GM21576 (cell line): ENCODE results near the gene LDB2.

Experiments used
- ATAC-seq: cut with Tn5 transposase; IDR thresholded peaks from one replicate; pipeline ENCODE4 v1.9.1; 2021; ENCODE audit warnings: mild to moderate bottlenecking, moderate library complexity; ENCODE audit not compliant: unreplicated experiment

Gene LDB2

DNA sequence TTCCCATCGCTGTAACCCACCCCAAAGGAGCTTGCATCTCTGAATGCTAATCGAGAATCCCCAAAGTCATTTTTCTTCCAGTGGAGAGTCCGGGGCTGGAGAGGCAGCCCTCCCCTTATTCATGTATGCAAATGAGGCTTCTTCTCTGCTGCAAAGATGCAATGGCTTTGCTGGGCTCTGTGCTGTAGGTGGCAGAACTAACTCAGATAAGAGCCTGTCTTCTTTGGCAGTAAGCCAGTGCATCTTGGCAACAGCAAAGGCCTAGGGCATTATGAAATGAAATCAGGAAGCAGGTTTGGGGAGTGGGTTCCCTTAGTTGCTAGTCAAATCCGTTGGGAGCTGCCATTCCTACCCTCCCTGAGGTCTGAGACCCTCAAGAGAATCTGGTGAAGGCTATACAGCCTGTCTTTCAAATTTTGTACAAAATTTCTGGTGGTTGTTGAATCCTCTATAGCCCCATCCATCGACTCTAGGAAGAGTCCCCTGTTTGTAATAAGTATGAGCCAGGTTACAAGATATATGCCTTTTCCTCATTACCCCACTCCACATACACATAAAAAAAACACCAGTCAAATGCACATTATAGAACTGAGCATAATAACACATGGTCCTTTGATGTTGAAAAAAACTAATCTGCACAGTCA is 381.5 kb downstream of the LDB2 start:
- ATAC-seq = no peak

DNA sequence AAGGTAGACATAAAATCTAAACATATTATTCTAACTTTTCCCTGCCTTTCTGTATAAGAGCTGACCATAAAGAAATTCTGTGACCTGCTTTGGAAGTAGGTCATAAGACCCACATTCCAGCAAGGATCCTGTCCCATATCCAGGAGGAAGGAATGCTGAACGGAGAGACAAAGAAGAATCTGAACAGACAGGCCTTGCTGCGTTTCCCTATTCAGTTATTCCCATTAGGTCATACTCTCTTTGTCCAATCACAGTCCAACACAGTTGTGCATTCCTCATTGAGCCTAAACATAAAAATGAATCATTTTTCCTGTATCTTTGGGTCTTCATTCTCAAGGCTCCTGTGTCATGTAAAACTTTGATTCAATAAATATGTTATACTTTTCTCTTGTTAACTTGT is 384.6 kb downstream of the LDB2 start:
- ATAC-seq = no peak

DNA sequence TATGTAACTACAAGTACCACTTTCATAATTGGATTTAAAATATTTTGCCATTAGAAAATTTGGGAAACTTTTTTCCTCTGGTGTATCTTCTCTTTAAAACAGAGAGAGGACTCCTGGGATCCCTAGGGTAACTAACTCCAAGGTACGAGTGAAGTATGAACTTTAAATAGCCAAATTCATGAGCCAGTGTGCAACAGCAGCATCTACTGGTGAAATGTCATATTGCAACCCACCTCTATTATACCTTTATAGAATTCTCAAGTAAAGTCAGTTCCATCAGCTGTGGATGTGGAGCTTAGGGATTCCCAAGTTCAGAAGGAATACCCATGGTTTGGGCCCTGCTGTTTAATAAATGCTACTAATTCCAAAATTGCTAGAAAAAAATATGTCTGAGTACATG is 389.5 kb downstream of the LDB2 start:
- no peak for ATAC-seq

DNA sequence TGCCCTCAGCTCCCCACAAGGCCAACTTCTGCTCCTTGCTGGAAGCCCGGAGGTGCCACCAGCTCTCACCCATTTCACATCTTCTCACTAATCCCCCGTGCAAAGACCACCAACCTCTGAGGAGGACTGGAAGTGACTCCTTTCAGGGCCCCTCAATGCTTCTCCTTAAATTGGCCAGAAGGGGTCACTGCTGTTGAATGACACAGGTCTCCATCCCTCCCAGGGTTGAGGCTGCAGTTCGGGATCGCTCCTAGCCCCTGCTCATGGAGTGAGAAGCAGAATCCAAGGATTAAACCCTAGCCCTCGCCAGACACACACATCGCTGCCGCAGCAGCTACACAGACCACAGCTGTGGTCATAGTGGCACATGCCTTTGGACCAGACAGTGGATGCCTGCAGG is 392.7 kb downstream of the LDB2 start:
- no peak for ATAC-seq

DNA sequence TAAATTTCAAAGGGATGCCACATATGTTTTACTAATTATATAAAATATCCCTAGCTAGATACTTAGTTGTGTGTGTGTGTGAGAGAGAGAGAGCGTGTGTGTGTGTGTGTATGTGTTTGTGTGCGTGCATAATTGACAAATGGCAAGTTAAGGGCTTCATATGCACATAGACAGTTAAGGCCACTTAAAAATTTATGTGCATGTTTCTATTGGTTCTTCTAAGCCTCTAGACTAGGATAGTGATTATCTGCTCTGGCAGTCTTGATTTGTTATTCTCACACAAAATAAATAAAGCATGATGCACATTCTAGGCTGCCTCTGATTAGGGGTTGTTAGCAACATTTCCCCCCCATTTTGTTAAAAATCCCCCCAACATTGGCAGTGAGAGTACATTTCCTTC is 393.2 kb downstream of the LDB2 start:
- no peak for ATAC-seq

DNA sequence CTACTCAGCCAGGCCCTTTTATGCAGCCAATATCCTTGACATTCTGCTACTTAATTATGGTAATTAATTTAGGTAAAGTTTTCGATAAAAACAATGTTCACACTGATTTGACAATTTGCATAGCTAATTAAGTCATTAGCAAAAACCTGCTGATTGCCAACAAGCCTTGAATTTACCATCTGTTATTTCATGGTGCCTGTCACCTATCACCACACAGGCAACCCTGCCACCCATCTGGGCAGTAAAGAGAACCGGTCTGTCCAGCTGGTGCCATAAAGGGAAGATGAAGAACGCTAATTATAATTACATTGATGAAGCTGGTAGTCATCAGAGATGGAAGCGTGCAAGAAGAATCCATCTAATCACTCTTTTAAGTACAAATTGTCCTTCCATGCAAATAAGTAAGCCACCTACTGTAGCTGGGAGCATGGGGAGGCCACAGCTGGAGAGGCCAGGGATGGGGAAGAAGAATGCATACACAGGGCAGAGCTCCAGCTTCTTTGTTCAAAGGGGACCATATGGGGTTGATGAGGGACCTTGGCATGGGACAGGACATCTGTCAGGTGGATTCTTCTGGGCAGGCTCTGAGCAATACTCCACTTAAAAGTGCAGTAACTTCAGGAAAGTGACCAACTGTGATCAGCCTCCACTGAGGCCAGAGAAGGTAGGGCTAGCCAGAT is 394.9 kb downstream of the LDB2 start:
- ATAC-seq = no peak

DNA sequence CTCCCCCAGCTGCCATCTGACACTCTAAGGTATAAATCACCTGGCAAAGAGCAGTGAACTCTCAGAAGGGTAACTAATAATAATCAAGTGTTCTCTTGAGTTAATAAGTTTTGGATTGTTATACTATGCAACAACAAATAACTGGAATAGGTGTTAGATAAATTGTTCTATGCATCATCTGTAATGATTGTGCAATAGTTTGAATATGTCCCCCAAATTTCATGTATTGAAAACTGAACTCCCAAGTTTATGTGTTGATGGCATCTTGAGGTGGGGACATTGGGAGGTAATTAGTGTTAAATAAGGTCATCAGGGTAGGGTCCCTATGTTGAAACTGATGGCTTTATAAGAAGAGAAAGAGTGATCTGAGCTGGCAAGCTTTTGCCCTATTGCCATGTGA is 399.5 kb downstream of the LDB2 start:
- no peak for ATAC-seq

DNA sequence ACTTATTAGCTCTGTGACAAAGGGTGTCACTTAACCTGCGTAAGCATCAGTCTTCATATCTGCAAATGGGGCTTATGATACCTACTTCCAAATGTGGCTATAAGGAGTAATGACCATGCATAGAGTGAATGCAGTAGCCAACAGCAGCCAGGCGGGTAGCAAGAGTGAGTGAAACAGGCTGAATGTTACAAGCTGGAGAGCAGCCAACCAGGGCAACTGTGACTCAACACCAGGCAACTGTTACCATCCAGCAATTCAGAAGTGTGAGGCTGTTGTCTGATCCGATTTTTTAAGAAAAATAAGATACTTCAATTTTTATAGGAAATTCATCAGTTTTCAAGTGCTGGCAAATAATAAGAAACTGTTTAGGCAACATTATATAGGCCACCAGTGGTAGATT is 401.9 kb downstream of the LDB2 start:
- ATAC-seq = no peak

DNA sequence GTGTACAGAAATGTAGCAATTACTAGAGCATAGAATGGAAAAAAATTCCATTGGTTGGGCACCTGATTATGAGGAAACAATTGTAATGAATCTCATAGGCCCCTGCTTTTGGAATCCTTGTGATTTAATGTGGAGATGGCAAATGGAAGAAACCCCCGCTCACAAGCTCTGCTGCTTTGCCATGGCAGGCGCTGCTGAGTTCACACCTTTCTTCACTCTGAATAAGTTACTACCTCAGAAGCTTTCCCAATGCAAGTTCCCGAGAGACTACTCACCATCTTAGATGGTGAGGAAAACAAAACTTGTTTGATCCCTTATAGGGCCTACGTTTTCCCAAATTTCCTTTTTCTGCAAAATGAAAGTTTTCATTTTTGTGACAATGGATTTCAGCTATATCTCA is 405.6 kb downstream of the LDB2 start:
- no peak for ATAC-seq

DNA sequence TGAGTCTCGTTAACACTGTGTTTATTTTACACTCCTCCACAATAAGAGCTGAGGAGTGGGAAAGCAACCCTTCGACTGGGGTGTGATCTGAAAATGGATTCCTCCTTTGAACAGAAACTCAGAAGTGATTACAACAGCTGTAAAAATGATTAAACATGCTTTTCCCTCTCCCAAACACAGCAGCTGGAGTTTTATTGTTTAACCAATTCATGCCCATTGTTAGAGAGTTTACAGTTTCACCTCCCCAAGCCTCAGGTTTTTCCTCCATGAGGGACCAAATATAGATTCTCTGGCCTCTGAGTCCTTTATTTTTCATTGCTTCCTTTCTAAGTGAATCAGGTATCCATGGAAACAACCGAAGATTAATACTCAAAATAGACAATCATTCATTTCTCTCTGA is 409.2 kb downstream of the LDB2 start:
- no peak for ATAC-seq

DNA sequence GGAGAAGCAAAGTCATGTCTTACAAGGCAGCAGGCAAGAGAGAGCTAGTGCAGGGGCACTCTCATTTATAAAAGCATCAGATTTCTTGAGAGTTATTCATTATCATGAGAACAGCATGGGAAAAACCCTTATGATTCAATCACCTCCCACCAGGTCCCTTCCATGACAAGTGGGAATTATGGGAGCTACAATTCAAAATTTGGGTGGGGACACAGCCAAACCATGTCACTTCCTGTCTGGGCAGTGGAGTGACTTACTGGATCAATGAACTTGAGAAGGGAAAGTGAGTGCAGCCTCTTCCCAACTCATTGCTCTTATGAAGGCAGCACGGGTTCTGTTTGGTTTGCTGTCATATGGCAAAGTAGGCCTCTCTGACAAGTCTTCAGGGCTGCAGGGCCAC is 410.4 kb downstream of the LDB2 start:
- no peak for ATAC-seq

DNA sequence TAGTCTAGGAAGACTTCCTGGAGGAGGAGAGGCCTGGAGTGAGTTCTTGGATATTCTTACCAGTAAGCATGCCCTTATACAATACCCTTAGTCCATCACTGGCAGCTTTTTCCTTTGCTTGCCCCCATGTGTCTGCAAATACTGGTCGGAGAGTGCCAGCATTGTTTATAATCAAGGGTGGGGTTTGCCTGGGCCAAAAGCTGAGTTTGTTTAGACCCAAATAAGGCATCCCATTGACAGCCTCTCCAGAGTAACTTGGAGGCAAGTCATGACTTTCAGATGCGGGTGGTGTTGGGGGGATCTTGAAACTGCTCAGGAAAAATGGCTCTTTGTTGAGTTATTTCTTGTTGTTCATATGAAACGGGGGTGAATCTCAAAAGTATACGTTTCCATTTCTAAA is 413.7 kb downstream of the LDB2 start:
- no peak for ATAC-seq

DNA sequence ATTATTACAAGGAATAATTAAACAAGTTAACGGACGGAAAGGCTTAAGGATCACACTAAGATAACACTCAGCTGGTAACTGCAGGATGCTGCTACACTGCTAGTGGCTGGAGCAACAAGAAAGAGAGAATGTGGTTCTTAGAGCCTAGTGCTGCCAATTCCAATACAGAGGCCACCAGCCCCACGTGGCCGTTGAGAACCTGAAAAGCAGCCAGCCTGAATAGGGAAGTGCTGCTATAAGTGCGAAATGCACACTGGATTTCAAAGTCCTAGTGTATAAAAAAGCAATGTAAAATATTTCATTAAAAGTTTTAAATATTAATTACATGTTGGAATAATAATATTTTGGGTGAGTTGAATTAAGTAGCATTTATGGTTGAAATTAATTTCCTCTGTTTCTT is 414.9 kb downstream of the LDB2 start:
- no peak for ATAC-seq

DNA sequence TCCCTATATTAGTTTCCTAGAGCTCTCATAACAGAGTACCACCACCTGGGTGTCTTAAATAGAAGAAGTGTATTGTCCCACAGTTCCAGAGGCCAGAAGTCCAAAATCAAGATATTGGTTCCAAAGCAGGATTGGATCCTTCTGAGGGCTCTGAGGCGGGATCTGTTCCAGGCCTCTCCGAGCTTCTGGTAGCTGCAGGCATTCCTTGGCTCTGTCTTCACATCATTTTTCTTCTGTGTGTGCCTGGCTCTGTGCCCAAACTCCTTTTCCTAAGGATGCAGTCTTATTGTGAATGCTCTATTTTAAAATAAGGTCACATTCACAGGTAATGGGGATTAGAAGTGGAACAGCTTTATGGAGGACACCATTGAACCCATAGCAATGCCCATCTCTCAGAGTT is 418.4 kb downstream of the LDB2 start:
- ATAC-seq = no peak

DNA sequence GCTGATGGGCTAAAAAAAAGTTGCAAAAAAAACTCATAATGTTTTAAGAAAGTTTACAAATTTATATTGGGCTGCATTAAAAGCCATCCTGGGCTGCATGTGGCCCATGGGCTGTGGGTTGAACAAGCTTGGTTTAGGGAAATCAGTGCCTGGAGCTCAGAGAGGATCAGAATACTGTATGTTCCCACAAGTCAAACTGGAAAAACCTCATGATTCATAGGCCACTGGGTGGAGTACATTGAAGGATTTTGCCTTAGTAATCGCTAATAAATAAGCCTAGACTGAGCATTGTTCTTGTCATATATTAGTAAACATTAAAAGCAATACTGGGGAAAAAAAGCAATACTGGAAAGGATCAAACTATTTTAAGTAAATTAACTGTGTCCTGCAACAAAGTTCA is 425.9 kb downstream of the LDB2 start:
- ATAC-seq = no peak

DNA sequence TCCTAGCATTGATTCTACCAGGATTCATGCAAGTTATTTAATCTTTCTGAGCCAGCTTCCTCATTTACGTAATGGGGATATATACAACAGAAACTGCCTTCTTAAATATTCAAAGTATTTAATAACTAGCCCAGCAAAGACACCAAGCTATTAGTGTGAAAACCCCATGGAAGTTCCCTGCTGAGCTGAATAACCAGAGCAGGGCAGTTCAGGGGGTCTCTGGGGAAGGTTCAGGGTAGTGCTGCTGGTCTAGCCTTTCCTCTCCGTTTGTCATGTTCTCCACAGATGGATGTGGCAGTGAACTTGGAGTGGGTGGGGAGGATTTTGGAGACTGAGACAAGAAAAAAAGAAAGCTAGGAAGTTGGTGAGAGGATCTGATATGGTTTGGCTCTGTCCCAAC is 431.4 kb downstream of the LDB2 start:
- no peak for ATAC-seq

DNA sequence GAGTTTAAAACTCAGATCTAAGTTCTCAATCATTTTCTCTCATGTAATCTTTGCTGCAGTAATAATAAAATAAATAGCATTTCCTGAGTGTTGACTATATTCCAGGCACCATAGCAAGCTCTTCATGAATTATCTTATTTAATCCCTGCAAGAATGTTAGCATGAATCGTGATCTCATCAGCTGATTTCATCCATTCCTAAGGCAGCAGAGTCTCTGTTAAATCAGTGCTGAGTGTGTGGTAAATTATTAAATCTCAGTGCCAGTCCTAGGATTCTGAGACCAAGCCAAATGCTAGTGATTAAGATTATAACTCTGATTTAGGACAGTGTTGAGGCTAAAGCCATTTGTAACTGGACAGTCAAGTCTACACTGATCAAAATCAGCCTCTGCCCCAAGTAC is 431.9 kb downstream of the LDB2 start:
- ATAC-seq = no peak

DNA sequence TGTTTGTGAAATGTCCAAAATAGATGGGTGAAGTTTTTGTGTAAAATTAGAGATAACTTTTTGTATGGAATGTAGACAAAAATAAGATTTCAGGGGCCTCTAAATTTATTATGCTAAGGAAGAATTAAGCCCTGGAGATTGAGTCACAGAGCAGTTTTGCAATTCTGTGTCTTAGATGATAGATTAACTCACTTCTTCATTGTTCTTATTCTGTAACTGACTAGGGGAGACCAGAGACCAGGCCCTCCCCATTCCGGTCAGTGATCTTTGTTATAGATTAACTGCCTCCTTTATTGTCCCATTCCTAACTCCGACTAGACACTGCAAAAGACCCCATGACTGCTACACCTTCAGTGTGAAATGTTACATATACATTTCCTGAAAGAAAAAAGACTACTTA is 433.8 kb downstream of the LDB2 start:
- no peak for ATAC-seq

DNA sequence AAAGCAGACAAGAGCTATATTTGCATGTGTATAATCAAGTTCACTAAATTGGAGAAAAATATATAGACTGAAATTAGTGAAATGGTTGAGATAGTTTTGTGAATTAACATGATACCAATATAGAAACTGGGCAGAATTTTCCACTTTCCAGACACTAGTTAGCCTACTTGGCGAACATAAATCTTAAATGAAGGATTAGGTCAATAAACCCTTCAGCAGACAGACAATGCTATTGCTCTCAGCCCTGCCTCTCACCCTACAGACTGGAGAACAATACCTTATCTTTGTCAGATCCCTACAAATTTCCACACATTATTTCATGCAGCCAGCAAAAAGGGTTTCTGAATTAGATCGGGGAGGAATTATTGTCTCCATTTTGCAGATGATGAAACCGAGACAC is 435.8 kb downstream of the LDB2 start:
- no peak for ATAC-seq

DNA sequence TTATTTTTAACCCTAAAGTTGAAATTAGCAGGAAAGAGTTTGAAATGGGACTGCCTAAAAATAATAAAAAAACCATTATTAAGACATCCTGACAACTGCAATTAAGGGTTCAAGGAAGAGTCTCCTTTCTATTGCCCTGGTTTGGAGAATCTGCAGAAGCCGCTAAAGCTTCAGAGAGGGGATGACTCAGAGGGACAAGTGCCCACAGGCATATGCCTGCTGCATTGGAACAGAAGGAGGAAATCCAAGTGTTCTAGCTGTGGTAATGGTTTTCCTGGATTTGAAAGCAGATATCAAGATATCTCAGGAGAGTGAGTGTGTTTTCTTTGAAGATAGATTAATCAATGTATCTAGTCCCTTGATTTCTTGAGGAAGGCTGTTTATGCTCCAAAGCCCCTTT is 437.1 kb downstream of the LDB2 start:
- no peak for ATAC-seq

DNA sequence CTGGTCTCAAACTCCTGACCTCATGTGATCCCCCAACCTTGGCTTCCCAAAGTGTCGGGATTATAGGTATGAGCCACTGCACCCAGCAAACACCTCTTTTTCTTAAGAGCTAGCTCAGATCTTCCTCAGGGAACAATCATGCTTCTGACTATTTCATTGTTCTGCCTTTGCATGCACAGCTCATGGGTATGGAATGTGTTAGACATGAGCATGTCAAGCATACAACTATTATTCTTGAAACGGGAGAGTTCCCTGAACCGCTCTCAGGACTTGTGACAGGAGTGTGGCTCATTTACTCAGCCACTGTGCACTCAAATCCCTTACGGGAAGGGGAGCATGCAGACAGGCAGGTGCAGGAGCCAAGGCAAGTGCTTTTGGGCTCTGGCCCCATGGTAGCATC is 440.5 kb downstream of the LDB2 start:
- ATAC-seq = no peak
